ENCODE measurements around the gene RHOG.

RHOG gene

DNA sequence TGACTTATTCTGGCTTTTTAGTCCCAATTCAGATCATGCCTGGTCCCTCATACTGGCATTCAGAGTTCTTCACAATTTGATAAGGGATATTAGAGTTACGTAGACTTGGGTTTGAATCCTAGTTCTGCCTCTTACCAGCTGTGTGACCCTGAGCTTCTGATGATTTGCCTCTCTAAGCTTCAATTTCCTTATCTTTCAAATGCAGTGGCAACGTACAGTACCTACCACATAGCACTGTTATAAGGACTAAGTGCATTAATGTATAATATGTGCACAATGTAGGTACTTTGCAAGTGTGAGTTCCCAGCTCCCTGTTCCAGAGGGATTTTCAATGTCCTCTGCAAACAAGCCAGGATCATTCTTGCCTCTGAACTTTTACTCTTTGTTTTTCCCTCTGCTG is 7.3 kb downstream of the RHOG start:
- TF ChIP-seq RAD21 (IDR thresholded peaks at IDR 0.05; ENCODE audit: low read depth) (no peak), CEBPB (IDR thresholded peaks at IDR 0.05) (no peak), CREB1 (IDR thresholded peaks at IDR 0.05; ENCODE audit: low read depth) (no peak), YY1 (IDR thresholded peaks at IDR 0.05; ENCODE audit: low read depth) (no peak), EP300 (IDR thresholded peaks at IDR 0.05; ENCODE audit: borderline replicate concordance) (no peak), TCF12 (IDR thresholded peaks at IDR 0.05; ENCODE audit: low read depth) (no peak), TAF1 (IDR thresholded peaks at IDR 0.05; ENCODE audit: low read depth) (no peak), FOXM1 (IDR thresholded peaks at IDR 0.05; ENCODE audit: borderline replicate concordance, low read depth) (no peak), NFIC (IDR thresholded peaks at IDR 0.05) (no peak), EGR1 (IDR thresholded peaks at IDR 0.05) (no peak), TEAD4 (IDR thresholded peaks at IDR 0.05) (no peak)
- TF ChIP-seq, protein P1, sequence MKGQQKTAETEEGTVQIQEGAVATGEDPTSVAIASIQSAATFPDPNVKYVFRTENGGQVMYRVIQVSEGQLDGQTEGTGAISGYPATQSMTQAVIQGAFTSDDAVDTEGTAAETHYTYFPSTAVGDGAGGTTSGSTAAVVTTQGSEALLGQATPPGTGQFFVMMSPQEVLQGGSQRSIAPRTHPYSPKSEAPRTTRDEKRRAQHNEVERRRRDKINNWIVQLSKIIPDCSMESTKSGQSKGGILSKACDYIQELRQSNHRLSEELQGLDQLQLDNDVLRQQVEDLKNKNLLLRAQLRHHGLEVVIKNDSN (IDR thresholded peaks at IDR 0.05) = no peak
- TF ChIP-seq, protein P2, sequence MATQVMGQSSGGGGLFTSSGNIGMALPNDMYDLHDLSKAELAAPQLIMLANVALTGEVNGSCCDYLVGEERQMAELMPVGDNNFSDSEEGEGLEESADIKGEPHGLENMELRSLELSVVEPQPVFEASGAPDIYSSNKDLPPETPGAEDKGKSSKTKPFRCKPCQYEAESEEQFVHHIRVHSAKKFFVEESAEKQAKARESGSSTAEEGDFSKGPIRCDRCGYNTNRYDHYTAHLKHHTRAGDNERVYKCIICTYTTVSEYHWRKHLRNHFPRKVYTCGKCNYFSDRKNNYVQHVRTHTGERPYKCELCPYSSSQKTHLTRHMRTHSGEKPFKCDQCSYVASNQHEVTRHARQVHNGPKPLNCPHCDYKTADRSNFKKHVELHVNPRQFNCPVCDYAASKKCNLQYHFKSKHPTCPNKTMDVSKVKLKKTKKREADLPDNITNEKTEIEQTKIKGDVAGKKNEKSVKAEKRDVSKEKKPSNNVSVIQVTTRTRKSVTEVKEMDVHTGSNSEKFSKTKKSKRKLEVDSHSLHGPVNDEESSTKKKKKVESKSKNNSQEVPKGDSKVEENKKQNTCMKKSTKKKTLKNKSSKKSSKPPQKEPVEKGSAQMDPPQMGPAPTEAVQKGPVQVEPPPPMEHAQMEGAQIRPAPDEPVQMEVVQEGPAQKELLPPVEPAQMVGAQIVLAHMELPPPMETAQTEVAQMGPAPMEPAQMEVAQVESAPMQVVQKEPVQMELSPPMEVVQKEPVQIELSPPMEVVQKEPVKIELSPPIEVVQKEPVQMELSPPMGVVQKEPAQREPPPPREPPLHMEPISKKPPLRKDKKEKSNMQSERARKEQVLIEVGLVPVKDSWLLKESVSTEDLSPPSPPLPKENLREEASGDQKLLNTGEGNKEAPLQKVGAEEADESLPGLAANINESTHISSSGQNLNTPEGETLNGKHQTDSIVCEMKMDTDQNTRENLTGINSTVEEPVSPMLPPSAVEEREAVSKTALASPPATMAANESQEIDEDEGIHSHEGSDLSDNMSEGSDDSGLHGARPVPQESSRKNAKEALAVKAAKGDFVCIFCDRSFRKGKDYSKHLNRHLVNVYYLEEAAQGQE (IDR thresholded peaks at IDR 0.05; ENCODE audit: low read depth) = no peak
- TF ChIP-seq, protein P3, sequence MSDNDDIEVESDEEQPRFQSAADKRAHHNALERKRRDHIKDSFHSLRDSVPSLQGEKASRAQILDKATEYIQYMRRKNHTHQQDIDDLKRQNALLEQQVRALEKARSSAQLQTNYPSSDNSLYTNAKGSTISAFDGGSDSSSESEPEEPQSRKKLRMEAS (IDR thresholded peaks at IDR 0.05) = no peak

DNA sequence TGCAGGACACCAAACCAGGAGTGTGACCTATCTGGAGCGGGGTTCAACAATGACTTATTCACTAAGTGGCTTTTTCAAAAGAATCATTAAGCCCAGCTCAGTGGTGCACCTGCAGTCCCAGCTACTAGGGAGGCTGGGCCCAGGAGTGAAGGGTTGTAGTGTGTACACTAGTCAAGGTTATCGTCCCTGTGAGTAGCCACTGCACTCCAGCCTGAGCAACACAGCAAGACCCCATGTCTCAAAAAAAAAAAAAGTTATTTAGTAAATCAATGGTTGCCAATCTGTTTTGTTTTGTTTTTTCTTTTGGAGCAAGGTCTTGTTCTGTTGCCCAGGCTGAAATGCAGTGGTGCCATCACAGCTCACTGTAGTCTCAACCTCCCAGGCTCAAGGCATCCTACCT is 7.9 kb downstream of the RHOG start:
- TF ChIP-seq FOXM1 (IDR thresholded peaks at IDR 0.05; ENCODE audit: borderline replicate concordance, low read depth) (no peak), TCF12 (IDR thresholded peaks at IDR 0.05; ENCODE audit: low read depth) (no peak), TAF1 (IDR thresholded peaks at IDR 0.05; ENCODE audit: low read depth) (no peak), CREB1 (IDR thresholded peaks at IDR 0.05; ENCODE audit: low read depth) (no peak), YY1 (IDR thresholded peaks at IDR 0.05; ENCODE audit: low read depth) (no peak), CEBPB (IDR thresholded peaks at IDR 0.05) (no peak), EP300 (IDR thresholded peaks at IDR 0.05; ENCODE audit: borderline replicate concordance) (no peak), EGR1 (IDR thresholded peaks at IDR 0.05) (no peak), TEAD4 (IDR thresholded peaks at IDR 0.05) (no peak), RAD21 (IDR thresholded peaks at IDR 0.05; ENCODE audit: low read depth) (no peak), NFIC (IDR thresholded peaks at IDR 0.05) (no peak), ZBTB7A (IDR thresholded peaks at IDR 0.05; ENCODE audit: low read depth) (no peak)
- TF ChIP-seq, protein P1 (IDR thresholded peaks at IDR 0.05) = no peak
- TF ChIP-seq, protein P3 (IDR thresholded peaks at IDR 0.05) = no peak
- TF ChIP-seq, protein P2 (IDR thresholded peaks at IDR 0.05; ENCODE audit: low read depth) = no peak

DNA sequence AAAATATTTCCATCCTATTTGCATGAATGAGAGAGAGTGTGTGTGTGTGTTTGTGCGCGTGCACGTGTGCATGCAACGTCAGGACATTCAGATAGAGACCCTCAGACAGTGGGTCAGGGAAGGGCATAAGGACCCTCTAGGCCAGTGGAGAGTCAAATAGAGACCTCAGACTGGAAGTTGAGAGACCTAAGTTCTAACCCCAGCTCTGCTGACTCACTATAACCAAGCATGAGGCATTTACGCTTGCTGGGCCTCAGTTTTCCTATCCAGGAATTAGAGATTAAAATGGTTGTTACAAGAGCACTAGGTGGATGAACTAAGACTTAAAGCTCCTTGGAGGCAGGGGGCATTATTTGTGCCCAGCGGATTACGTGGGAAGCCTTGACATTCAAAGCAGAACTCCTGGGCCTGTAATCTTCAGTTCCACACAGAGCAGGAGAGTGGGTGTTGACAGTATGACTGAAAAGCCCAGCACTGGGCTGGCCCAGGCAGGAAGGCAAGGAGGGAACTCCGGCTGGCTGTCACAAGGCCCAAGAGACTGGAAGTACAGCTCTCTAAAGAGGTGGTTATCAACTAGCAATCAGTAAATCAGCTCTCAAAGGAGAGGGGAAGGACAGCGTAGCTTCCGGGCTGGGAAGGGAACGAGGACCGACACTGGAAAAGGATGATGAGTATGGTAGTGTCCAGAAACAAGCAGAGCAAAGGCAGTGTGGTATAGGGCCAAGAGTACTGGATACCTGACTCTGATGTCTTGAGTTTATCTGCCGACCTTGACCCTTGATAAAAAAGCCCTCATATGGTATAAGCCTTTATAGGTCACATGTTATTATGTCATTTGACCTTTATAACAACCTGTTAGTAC is 9.2 kb downstream of the RHOG start:
- TF ChIP-seq EP300 (IDR thresholded peaks at IDR 0.05; ENCODE audit: borderline replicate concordance) (no peak), TCF12 (IDR thresholded peaks at IDR 0.05; ENCODE audit: low read depth) (no peak)

DNA sequence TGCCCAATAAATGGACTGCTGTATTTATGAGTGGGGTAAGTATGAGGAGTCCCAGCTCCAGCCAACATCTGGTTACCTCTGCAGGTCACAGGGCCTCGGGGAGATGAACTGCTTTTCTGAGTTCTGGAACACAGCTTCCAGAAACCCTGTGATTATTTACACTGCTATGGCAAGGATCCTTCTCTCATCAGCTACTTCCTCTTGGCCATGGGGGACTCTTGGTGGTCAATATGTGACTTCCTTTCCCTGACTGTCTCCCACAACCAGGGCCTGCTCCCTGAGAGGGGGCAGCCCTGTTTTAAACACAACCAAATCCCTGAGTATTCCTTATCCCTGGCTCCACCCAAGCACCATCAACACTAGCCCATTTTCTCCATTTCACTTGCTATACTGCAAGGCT is 10.0 kb downstream of the RHOG start:
- no peak for TF ChIP-seq TCF12 (IDR thresholded peaks at IDR 0.05; ENCODE audit: low read depth)
- no peak for TF ChIP-seq ZBTB7A (IDR thresholded peaks at IDR 0.05; ENCODE audit: low read depth)
- no peak for TF ChIP-seq CREB1 (IDR thresholded peaks at IDR 0.05; ENCODE audit: low read depth)
- TF ChIP-seq FOXM1 (IDR thresholded peaks at IDR 0.05; ENCODE audit: borderline replicate concordance, low read depth) = no peak
- TF ChIP-seq NFIC (IDR thresholded peaks at IDR 0.05) = no peak
- TF ChIP-seq YY1 (IDR thresholded peaks at IDR 0.05; ENCODE audit: low read depth) = no peak
- TF ChIP-seq CEBPB (IDR thresholded peaks at IDR 0.05) = no peak
- no peak for TF ChIP-seq EP300 (IDR thresholded peaks at IDR 0.05; ENCODE audit: borderline replicate concordance)
- TF ChIP-seq, protein P2 (IDR thresholded peaks at IDR 0.05; ENCODE audit: low read depth) = no peak
- TF ChIP-seq TAF1 (IDR thresholded peaks at IDR 0.05; ENCODE audit: low read depth) = no peak
- TF ChIP-seq, protein P3 (IDR thresholded peaks at IDR 0.05) = no peak
- TF ChIP-seq TEAD4 (IDR thresholded peaks at IDR 0.05) = no peak
- TF ChIP-seq, protein P1 (IDR thresholded peaks at IDR 0.05) = no peak
- no peak for TF ChIP-seq RAD21 (IDR thresholded peaks at IDR 0.05; ENCODE audit: low read depth)
